ENCODE data around the gene SPATC1L. TPM values are rescaled to one million over a fixed set of nuclear protein-coding genes. Genes with fewer than 3 reads are reported as not detected.

Gene SPATC1L
- total RNA-seq, 1 experiment from 2014 or later: 36.0 TPM

DNA sequence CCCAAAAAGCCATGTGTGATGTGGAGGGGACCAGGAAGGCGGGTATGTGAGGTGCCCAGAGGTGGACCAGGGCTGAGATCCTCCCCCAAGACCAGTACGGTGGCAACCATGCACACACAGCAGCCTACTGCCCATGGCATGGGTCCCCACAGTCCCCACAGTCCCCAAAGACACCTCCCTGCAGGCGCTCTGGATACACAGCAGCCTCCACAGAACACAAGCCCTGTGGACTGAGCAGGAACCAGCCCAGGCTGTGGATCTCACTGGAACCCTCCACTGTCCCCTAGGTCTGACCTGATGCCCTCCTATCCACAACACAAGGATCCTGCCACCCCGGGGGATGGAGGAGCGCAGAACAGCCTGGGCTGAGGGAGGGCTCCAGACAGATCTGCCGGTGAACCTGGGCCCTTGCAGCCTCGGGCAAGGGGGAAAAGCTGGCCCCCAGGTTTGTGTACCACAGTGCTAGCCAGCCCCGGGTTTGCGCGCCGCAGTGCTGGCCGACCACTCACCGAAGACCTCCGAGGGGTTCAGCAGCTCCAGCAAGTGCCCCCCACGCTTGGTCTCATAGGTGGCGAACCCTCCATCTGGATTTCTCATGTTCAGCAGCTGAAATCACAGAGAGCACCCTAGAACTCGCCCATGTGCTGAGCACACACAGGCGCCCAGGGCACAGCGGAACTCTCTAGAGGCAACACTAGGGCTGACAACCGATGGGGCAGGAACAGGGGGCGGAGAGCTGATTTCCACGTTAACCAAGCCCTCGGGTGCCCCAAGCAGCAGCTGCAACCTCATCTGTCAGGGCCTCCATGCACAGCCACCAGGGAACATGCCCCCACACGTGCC lies 22.1 kb upstream of the SPATC1L start:
- Histone ChIP-seq H3K23ac (ENCODE audit: insufficient read length, low read depth, low read length) (no peak overlapping the region), H3K79me2 (ENCODE audit: insufficient read depth, low read length) (no peaks in the 10 kb centered on the region), H3K23me2 (ENCODE audit: insufficient read length, low read depth, low read length, poor library complexity, severe bottlenecking) (no peaks in the 10 kb centered on the region), H2BK5ac (ENCODE audit: insufficient read length, low read length) (no peak overlapping the region), H3K4me2 (ENCODE audit: insufficient read depth, insufficient read length, low read length) (no peak overlapping the region), H2AK5ac (ENCODE audit: insufficient read length, low read length) (no peak overlapping the region), H3K27ac (ENCODE audit: insufficient read length, low read depth, low read length) (no peak overlapping the region), H3K14ac (ENCODE audit: insufficient read depth, low read length) (no peak overlapping the region; the same call in 1 of the 2 replicates), H3K27me3 (ENCODE audit: insufficient read depth, low read length) (no peaks in the 10 kb centered on the region), H2BK20ac (ENCODE audit: low read depth, low read length, poor library complexity, severe bottlenecking) (no peak overlapping the region), H3K4me1 (ENCODE audit: insufficient read depth, low read length) (no peaks in the 10 kb centered on the region), H4K8ac (replicated peaks; ENCODE audit: insufficient read length, low read depth, low read length) (no peak overlapping the region), H3K79me1 (ENCODE audit: insufficient read depth, low read depth, low read length, poor library complexity, severe bottlenecking) (no peaks in the 10 kb centered on the region), H2BK15ac (ENCODE audit: low read depth, low read length) (no peak overlapping the region), H3K56ac (ENCODE audit: insufficient read length, low read depth, low read length) (no peak overlapping the region), H3K18ac (ENCODE audit: insufficient read length, low read depth, low read length) (no peak overlapping the region), H2BK12ac (ENCODE audit: insufficient read length, low read depth, low read length) (no peak overlapping the region), H4K5ac (ENCODE audit: insufficient read length, low read depth, low read length) (no peak overlapping the region), H2AFZ (ENCODE audit: low read length) (no peak overlapping the region), H4K91ac (ENCODE audit: insufficient read length, low read depth, low read length) (no peak overlapping the region), H4K20me1 (ENCODE audit: control insufficient read depth, insufficient read depth, insufficient read length) (no peaks in the 10 kb centered on the region), H3K9ac (ENCODE audit: extremely low read depth, insufficient read length, low read length) (no peak overlapping the region), H2BK120ac (ENCODE audit: low read depth, low read length, poor library complexity, severe bottlenecking) (no peak overlapping the region), H3K4ac (ENCODE audit: low read depth, low read length) (no peak overlapping the region), H3K9me3 (ENCODE audit: control insufficient read depth, low read depth, low read length) (no peaks in the 10 kb centered on the region), H3T11ph (ENCODE audit: low read length) (no peak overlapping the region)
- no peaks in the 10 kb centered on the region for H3K27me3 Mint-ChIP-seq (ENCODE audit: low read depth)
- DNase-seq: no peak
- peaks cover 32 to 64% (median 51%) of the 10 kb centered on the region in 3 experiments for H3K36me3 Mint-ChIP-seq (ENCODE audit: insufficient read depth in 1 of 3, low read depth in 3 of 3)
- no peak overlapping the region for H3K27ac Mint-ChIP-seq
- no peak for TF ChIP-seq CTCF (conservative IDR thresholded peaks at IDR 0.05)
- no CpG with 5 or more reads among the region's 24 CpGs for WGBS (ENCODE audit: extremely low coverage, insufficient read length, low lambda C conversion rate)
- no peaks in the 10 kb centered on the region for H3K9me3 Mint-ChIP-seq
- peaks cover 6 to 9% of the 10 kb centered on the region in 2 experiments; a peak in 3 of 4 replicates for H3K4me1 Mint-ChIP-seq
- no peak overlapping the region for H3K4me3 Mint-ChIP-seq

All from H9 (cell line).